ENCODE measurements around the gene FOSB. TPM values are rescaled to one million over a fixed set of nuclear protein-coding genes. Genes with fewer than 3 reads are reported as not detected.
A peak's percentile ranks its signal among the peaks of the same experiment; 100 is the strongest.

FOSB gene
- total and polyA plus RNA-seq, 9 of the 15 experiments (the other 6 are each of a cell fraction or from before 2014, with no cell fraction given), result 0.11 to 2.7 (median 0.73) TPM

- TF ChIP-seq ZNF197 (CRISPR knock-in tag; IDR thresholded peaks at IDR 0.05; ENCODE audit: low read depth) (no peak), CGGBP1 (CRISPR knock-in tag; IDR thresholded peaks at IDR 0.05) (no peak), ELF1 (tag; IDR thresholded peaks at IDR 0.05) (0 out of 2 replicates have a peak, but pooled peaks have one; percentile 4), TAF1 (IDR thresholded peaks at IDR 0.05; ENCODE audit: control insufficient read depth, extremely low read depth, insufficient read depth, low read length, severe bottlenecking) (no peak), POLR2A (conservative IDR thresholded peaks at IDR 0.05) (peak; percentile 20; the same call in 1 of the 2 replicates), ATF2 (CRISPR knock-in tag; IDR thresholded peaks at IDR 0.05) (no peak), ZFX (CRISPR knock-in tag; IDR thresholded peaks at IDR 0.05) (peak; percentile 29; the same call in 1 of the 2 replicates), SP1 (CRISPR knock-in tag; IDR thresholded peaks at IDR 0.05) (peak; percentile 0; the same call in 1 of the 2 replicates), MXI1 (IDR thresholded peaks at IDR 0.05; ENCODE audit: low read depth, low read length) (no peak), POLR2G (IDR thresholded peaks at IDR 0.05; ENCODE audit: low read depth, low read length) (peak; percentile 76), ZNF766 (CRISPR knock-in tag; conservative IDR thresholded peaks at IDR 0.05) (no peak), TOE1 (IDR thresholded peaks at IDR 0.05; ENCODE audit: borderline replicate concordance) (no peak), TOE1 (CRISPR knock-in tag; IDR thresholded peaks at IDR 0.05; ENCODE audit: borderline replicate concordance, low read depth) (0 out of 2 replicates have a peak, but pooled peaks have one; percentile 25), SAP30 (IDR thresholded peaks at IDR 0.05; ENCODE audit: borderline replicate concordance, insufficient read depth, low read depth, low read length, poor library complexity, severe bottlenecking) (peak; percentile 20), ETS1 (conservative IDR thresholded peaks at IDR 0.05; ENCODE audit: control insufficient read depth, low read depth, low read length) (peak; percentile 19; the same call in 1 of the 2 replicates), HDAC6 (IDR thresholded peaks at IDR 0.05; ENCODE audit: low read depth, low read length) (no peak), ZC3H4 (CRISPR knock-in tag; IDR thresholded peaks at IDR 0.05; ENCODE audit: borderline replicate concordance) (peak; percentile 98), RBM34 (IDR thresholded peaks at IDR 0.05; ENCODE audit: borderline replicate concordance, insufficient read depth, low read length) (no peak), ZNF3 (CRISPR knock-in tag; IDR thresholded peaks at IDR 0.05) (no peak), ILF3 (IDR thresholded peaks at IDR 0.05; ENCODE audit: borderline replicate concordance) (no peak), ID3 (CRISPR knock-in tag; IDR thresholded peaks at IDR 0.05) (no peak), ID3 (tag; IDR thresholded peaks at IDR 0.05) (no peak), KAT8 (IDR thresholded peaks at IDR 0.05; ENCODE audit: low read depth) (no peak), MLX (CRISPR knock-in tag; conservative IDR thresholded peaks at IDR 0.05) (no peak), KAT7 (CRISPR knock-in tag; IDR thresholded peaks at IDR 0.05; ENCODE audit: borderline replicate concordance) (peak; percentile 49; the same call in 1 of the 2 replicates)
Observed at GRCh38 chr19:45468159-45468651, 409 bp downstream of the FOSB start (continued).
